Loucy (cell line): ENCODE measurements around the gene DENND5A.

ENCODE experiments used
- H2AFZ ChIP-seq: fragments of 200-600 bp; sonication (generic); 2 replicates; pipeline ENCODE4 v1.6.0; 2016; ENCODE audit warnings: antibody characterized with exemption, mild to moderate bottlenecking, low read length, moderate library complexity
- H3F3A ChIP-seq: fragments of 200-600 bp; 2 replicates; pipeline ENCODE4 v1.6.0; 2016; ENCODE audit warnings: antibody characterized with exemption, low read depth, mild to moderate bottlenecking
- H3K27me3 ChIP-seq: fragments of 200-600 bp; sonication (generic); 2 replicates; pipeline ENCODE4 v1.6.1; 2014; ENCODE audit warnings: low read length, mild to moderate bottlenecking; ENCODE audit not compliant: insufficient read depth, poor library complexity, severe bottlenecking
- H3K36me3 ChIP-seq: fragments of 200-600 bp; sonication (generic); 2 replicates; pipeline ENCODE4 v1.6.1; 2016; ENCODE audit warnings: low read length; ENCODE audit not compliant: insufficient read depth
- H3K4me1 ChIP-seq: fragments of 200-600 bp; sonication (generic); 2 replicates; pipeline ENCODE4 v1.5.1; 2014; ENCODE audit warnings: low read length, mild to moderate bottlenecking; ENCODE audit not compliant: insufficient read depth, poor library complexity, severe bottlenecking
- H3K4me2 ChIP-seq: fragments of 200-600 bp; sonication (generic); 2 replicates; pipeline ENCODE4 v1.6.0; 2014; ENCODE audit warnings: antibody characterized with exemption, low read length, low read depth, mild to moderate bottlenecking; ENCODE audit not compliant: poor library complexity, severe bottlenecking
- H3K4me3 ChIP-seq: fragments of 200-600 bp; sonication (generic); 2 replicates; pipeline ENCODE4 v1.5.1; 2014; ENCODE audit warnings: low read length, mild to moderate bottlenecking, mixed read lengths; ENCODE audit not compliant: poor library complexity, severe bottlenecking
- H3K79me2 ChIP-seq: fragments of 200-600 bp; sonication (generic); 2 replicates; pipeline ENCODE4 v1.6.1; 2014; ENCODE audit warnings: low read length; ENCODE audit not compliant: insufficient read depth
- H3K9ac ChIP-seq: fragments of 200-600 bp; sonication (generic); 2 replicates; pipeline ENCODE4 v1.6.0; 2014; ENCODE audit warnings: mild to moderate bottlenecking, low read depth, low read length, moderate library complexity; ENCODE audit not compliant: poor library complexity, severe bottlenecking
- H3K9me2 ChIP-seq: fragments of 200-600 bp; sonication (generic); replicated peaks from 2 replicates; pipeline ENCODE4 v1.6.1; 2016; ENCODE audit warnings: low read depth, low read length, mixed read lengths
- H3K9me3 ChIP-seq: fragments of 200-600 bp; sonication (generic); 2 replicates; pipeline ENCODE4 v1.6.1; 2014; ENCODE audit warnings: mild to moderate bottlenecking, antibody characterized with exemption, low read length, low read depth; ENCODE audit not compliant: insufficient read depth
- H4K20me1 ChIP-seq: fragments of 200-600 bp; sonication (generic); 2 replicates; pipeline ENCODE4 v1.6.0; 2014; ENCODE audit warnings: antibody characterized with exemption, low read length, mild to moderate bottlenecking; ENCODE audit not compliant: insufficient read depth, poor library complexity, severe bottlenecking
- EZH2phosphoT487 ChIP-seq: fragments of 200-600 bp; IDR thresholded peaks from 2 replicates; pipeline ENCODE4 v1.6.1; 2018; ENCODE audit warnings: antibody characterized with exemption, mild to moderate bottlenecking, moderate library complexity, borderline replicate concordance
- TF ChIP-seq, protein P1 (sequence below): fragments of 200-600 bp; sonication (generic); conservative IDR thresholded peaks from 2 replicates; pipeline ENCODE4 v1.5.1; 2014; ENCODE audit warnings: mild to moderate bottlenecking, antibody characterized with exemption, low read length

Gene DENND5A

DNA sequence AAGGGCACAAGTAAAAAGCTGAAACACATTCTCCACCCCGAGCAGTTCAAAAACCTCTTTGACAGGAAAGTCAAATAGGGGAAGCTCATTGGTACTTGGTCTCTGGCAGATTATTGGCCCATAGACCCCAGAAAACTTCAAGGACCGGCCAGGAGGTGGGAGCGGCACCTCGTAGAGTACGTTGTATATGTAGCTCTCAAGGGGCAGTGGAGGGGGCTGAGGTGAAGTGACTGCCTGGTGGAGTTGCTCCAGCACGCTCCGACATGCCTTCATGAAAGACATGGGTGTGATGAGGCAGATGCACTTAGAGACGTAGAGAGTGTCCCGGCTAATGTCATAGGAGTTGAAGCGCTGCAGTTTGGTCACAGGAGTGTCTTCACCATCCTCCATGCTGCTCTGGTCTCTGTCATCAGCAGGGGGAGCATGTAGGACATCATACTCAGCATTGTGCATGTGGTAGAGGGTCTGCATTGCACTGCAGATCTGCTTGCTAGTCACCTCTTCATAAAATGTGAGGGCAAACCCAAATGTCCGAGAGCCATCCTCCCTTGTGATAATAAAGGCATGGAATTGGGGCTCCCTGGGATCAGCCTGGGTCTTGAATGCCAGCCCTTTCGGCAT lies 61.3 kb downstream of the DENND5A start:
- Histone ChIP-seq H3K27me3 (no peaks in the 10 kb centered on the region), H3K79me2 (peaks cover 8% of the 10 kb centered on the region; the same call in 1 of the 2 replicates), H3K9me2 (no peaks in the 10 kb centered on the region), H3K4me2 (no peak overlapping the region), H2AFZ (no peak overlapping the region), H4K20me1 (no peaks in the 10 kb centered on the region), H3K4me1 (peaks cover 4% of the 10 kb centered on the region), H3K4me3 (no peak overlapping the region), H3K36me3 (peaks cover 19% of the 10 kb centered on the region; the same call in 1 of the 2 replicates), H3K9me3 (no peaks in the 10 kb centered on the region), H3K9ac (no peak overlapping the region), H3F3A (no peaks in the 10 kb centered on the region)
- TF ChIP-seq EZH2phosphoT487 = no peak
- TF ChIP-seq, protein P1, sequence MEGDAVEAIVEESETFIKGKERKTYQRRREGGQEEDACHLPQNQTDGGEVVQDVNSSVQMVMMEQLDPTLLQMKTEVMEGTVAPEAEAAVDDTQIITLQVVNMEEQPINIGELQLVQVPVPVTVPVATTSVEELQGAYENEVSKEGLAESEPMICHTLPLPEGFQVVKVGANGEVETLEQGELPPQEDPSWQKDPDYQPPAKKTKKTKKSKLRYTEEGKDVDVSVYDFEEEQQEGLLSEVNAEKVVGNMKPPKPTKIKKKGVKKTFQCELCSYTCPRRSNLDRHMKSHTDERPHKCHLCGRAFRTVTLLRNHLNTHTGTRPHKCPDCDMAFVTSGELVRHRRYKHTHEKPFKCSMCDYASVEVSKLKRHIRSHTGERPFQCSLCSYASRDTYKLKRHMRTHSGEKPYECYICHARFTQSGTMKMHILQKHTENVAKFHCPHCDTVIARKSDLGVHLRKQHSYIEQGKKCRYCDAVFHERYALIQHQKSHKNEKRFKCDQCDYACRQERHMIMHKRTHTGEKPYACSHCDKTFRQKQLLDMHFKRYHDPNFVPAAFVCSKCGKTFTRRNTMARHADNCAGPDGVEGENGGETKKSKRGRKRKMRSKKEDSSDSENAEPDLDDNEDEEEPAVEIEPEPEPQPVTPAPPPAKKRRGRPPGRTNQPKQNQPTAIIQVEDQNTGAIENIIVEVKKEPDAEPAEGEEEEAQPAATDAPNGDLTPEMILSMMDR = peak; percentile 46; the same call in 1 of the 2 replicates

DNA sequence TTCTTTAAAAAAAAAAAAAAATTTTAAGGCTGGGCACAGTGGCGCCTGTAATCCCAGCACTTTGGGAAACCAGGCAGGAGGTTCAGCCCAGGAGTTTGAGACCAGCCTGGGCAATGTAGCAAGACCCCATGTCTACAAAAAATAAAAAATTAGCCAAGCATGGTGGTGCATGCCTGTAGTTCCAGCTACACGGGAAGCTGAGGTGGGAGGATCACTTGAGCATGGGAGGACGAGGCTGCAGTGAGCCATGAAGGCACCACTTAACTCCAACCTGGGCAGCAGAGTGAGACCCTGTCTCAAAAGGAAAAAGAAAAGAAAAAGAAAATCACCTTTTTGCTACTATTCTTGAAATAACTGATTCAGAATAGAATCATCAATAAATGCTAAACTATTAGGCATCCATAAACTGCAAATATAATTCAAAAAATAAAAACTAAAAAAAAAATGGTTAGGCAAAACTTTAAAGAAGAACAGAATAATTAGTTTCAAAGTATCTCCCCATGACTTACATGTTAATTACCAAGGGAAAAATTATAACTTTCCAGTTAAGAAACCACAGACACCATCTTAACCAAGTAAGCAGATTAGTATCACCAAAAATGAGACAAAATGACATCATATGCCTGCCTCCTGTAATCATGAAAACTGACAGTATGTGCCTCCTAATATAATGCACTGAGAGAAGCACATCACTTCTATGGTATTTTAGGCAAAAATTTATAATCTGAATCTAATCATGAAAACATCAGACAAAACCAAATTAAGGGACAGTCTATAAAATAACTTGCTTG lies 63.6 kb downstream of the DENND5A start:
- Histone ChIP-seq H4K20me1 (no peaks in the 10 kb centered on the region), H3K79me2 (no peaks in the 10 kb centered on the region), H2AFZ (no peak overlapping the region), H3K27me3 (no peaks in the 10 kb centered on the region), H3K9me2 (no peaks in the 10 kb centered on the region), H3K4me2 (no peak overlapping the region), H3F3A (no peaks in the 10 kb centered on the region), H3K4me3 (no peak overlapping the region), H3K36me3 (peaks cover 19% of the 10 kb centered on the region; the same call in 1 of the 2 replicates), H3K9me3 (no peaks in the 10 kb centered on the region), H3K9ac (no peak overlapping the region), H3K4me1 (no peaks in the 10 kb centered on the region)
- no peak for TF ChIP-seq EZH2phosphoT487
- TF ChIP-seq, protein P1 = no peak

DNA sequence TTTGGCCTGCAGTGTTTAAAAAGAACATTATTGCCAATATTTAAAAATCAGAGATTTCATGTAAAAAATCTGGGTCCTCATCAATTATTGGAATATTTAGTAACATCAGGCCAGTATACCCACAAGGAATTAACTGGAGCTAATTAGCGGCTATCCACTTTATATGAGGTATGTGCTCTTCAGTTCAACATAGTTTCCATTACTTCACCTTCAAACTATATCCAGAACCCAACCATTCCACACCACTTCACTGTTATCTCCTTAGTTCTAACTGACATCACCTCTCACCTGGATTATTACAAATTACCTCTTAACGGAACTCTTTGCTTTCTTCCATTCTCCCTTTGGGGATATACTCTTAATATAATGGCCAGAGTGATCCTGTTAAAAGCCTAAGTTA lies 64.7 kb downstream of the DENND5A start:
- H4K20me1 ChIP-seq = no peaks in the 10 kb centered on the region
- no peaks in the 10 kb centered on the region for H3F3A ChIP-seq
- no peaks in the 10 kb centered on the region for H3K27me3 ChIP-seq
- H3K79me2 ChIP-seq = no peaks in the 10 kb centered on the region
- peaks cover 13% of the 10 kb centered on the region; the same call in 1 of the 2 replicates for H3K36me3 ChIP-seq
- no peak overlapping the region for H2AFZ ChIP-seq
- TF ChIP-seq, protein P1 = no peak
- TF ChIP-seq EZH2phosphoT487 = no peak
- H3K4me2 ChIP-seq = no peak overlapping the region
- no peaks in the 10 kb centered on the region for H3K9me3 ChIP-seq
- H3K4me3 ChIP-seq = no peak overlapping the region
- no peaks in the 10 kb centered on the region for H3K9me2 ChIP-seq
- H3K4me1 ChIP-seq = no peaks in the 10 kb centered on the region
- H3K9ac ChIP-seq = no peak overlapping the region
